Mononuclear cell (primary cell): ENCODE data around the gene WNT1. TPM values are rescaled to one million over a fixed set of nuclear protein-coding genes. Genes with fewer than 3 reads are reported as not detected.

Source experiments
- H3K27me3 ChIP-seq: 2 replicates; pipeline ENCODE4 v1.6.0; 2011; ENCODE audit warnings: low read length, control low read depth; ENCODE audit not compliant: insufficient read depth
- H3K4me1 ChIP-seq: 2 replicates; pipeline ENCODE4 v1.5.1; 2011; ENCODE audit warnings: mild to moderate bottlenecking, low read length, control low read depth; ENCODE audit not compliant: insufficient read depth
- H3K4me3 ChIP-seq: 2 replicates; pipeline ENCODE4 v1.5.1; 2011; ENCODE audit warnings: mild to moderate bottlenecking, low read length, moderate library complexity
- H3K9me3 ChIP-seq: 2 replicates; pipeline ENCODE4 v1.5.1; 2011; ENCODE audit warnings: low read depth, mild to moderate bottlenecking, control low read depth, low read length
- total RNA-seq: library from RNA; depleted of rRNA; stranded (reverse); fragments of >200 nt; gene quantifications from one replicate; pipeline ENCODE4 v1.2.3, GENCODE V29; 2012

Gene WNT1
- total RNA-seq, 1 donor: 0.10 TPM

DNA sequence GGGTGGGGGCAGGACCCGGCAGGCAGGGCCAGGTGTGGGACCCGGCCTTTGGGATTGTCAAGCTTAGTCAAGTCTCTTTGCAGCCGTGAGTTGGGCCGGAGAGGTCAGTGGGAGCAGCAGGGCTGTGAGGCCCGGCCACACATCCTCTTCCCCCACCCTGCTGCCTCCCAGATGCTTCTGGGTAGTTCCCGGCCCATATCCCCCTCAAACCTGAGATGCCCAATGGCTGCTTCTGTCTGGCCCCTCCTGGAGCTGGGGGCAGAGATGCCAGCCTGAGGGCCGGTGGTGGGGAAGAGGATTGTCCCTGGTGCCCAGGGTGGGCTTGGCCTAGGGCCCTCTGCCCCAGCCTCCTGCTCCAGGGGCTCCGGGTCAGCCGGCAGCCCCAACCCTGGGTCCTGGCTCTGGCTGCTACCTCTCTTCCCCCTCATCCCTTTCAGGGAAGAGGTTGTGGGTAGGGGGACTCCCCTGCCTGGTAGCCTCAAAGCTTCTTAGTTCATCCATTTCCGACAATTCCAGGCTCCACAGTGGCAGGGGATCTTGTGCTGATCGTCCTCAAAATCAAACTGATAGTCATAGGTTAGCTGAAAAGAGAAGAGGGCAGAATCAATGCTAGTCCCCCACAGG, 43.3 kb downstream of the WNT1 start:
- Histone ChIP-seq H3K4me1 (peaks cover 27% of the 10 kb centered on the region), H3K4me3 (no peak overlapping the region), H3K9me3 (no peaks in the 10 kb centered on the region), H3K27me3 (no peaks in the 10 kb centered on the region)

DNA sequence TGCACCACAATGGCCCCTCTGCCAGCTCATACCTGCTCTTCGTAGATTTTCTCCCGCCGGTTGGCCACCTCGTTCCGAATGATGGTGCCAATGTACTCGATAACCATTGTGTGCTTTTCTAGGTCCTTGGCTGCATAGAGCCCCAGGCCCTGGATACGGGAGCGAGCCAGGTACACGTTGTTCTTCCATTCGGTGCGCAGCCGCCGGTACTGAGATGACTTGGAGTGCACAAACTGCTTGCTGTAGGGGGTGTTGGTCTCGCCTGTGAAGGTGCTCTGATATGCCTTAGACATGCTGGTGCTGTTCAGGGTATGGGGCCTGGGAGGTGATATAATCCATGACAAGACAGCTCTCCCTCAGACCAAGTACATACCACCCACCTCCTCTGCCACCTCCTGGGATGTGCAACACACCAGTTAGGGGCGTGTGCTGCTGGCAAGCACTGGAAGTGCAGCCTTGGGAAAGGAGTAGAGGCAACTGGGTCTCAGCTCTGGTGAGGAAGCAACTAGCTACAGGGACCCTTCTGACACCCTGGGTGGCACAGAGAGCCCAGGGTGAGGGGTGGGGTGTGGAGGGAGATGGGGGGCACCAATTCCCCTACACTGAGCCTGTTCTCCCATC, 44.5 kb downstream of the WNT1 start:
- no peaks in the 10 kb centered on the region for H3K27me3 ChIP-seq
- no peak overlapping the region for H3K4me3 ChIP-seq
- H3K9me3 ChIP-seq: no peaks in the 10 kb centered on the region
- peaks cover 16% of the 10 kb centered on the region for H3K4me1 ChIP-seq

DNA sequence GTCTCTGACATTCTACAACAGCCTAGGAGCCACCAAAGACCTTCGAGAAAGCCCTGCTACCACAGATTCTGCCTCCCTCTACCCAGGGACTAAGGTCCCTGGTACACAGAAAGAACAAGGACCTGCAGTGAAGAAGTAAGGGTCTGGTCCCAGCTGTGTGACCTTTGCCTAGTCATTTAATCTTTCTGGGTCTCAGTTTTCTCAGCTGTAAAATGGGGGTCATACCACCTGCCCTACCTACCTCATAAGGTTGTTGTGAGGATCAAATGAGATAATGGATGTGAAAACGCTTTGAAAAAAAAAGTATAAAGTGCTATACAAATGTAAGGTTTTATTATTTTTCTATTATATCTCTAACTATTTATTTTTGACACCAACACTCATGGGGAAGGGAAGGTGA, 45.7 kb downstream of the WNT1 start:
- Histone ChIP-seq H3K4me3 (no peak overlapping the region), H3K4me1 (peaks cover 17% of the 10 kb centered on the region), H3K27me3 (no peaks in the 10 kb centered on the region), H3K9me3 (no peaks in the 10 kb centered on the region)

DNA sequence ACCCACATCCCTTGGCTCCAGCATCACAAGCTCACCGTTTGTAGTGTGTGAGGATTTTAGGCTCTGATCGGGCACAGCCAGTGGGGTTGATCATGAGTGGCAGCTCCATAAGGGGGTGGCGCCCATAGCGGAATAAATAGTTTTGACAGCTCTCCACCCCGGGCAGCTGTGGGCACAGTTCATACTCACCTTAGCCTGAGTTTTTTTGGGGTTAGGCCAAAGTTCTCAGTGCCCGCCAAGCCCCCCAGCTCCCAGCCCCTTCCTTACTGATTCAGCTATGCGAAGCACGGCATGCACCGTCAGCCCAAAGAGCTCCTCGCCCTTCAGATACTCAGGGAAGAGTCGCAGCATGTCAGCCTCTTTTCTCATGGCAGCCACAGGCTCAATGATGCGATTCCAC, 46.4 kb downstream of the WNT1 start:
- Histone ChIP-seq H3K4me3 (no peak overlapping the region), H3K4me1 (peaks cover 14% of the 10 kb centered on the region), H3K9me3 (no peaks in the 10 kb centered on the region), H3K27me3 (no peaks in the 10 kb centered on the region)

DNA sequence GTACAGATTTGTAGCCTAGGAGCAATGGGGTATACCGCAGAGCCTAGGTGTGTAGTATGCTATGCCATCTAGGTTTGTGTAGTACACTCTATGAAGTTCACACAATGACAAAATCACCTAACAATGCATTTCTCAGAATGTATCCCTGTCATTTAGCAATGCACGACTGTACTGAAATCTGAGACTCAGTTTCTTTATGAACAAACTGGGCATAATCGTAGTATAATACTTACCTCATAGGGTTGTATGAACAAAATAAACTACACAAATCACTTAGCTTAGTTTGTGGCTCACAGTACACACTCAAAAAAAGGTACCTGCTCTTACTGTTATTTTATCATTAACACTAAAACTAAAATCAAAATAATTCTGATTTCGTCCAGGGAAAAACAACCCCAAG, 47.3 kb downstream of the WNT1 start:
- Histone ChIP-seq H3K27me3 (no peaks in the 10 kb centered on the region), H3K4me3 (no peak overlapping the region), H3K4me1 (peaks cover 11% of the 10 kb centered on the region), H3K9me3 (no peaks in the 10 kb centered on the region)

DNA sequence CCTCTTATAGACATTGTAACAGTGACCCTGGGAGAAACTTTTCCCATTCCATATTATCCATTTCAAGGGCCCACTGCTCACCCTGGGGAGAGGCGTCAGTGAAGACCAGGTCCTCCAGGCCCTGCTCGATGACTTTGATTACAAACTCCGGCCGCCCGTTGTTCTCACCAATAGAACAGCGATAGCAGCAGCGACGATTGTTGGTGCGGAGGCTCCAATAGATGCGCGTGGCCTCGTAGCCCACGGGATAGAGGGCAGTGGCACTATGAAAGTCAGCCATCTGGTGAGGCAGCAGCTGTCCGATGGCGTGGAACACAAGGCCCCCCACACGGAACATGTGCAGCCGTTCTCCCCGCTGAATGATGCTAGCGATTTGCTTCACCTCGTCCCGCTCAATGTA, 48.0 kb downstream of the WNT1 start:
- Histone ChIP-seq H3K4me1 (peaks cover 11% of the 10 kb centered on the region), H3K4me3 (no peak overlapping the region), H3K27me3 (no peaks in the 10 kb centered on the region), H3K9me3 (no peaks in the 10 kb centered on the region)

GRCh38 chr12:49026678-49027480, 48.8 kb downstream of the WNT1 start:
- peaks cover 11% of the 10 kb centered on the region for H3K4me1 ChIP-seq
- H3K9me3 ChIP-seq: no peaks in the 10 kb centered on the region

GRCh38 chr12:49027846-49028555, 49.9 kb downstream of the WNT1 start:
- H3K4me3 ChIP-seq: no peak overlapping the region
- no peaks in the 10 kb centered on the region for H3K27me3 ChIP-seq
- H3K4me1 ChIP-seq: peaks cover 11% of the 10 kb centered on the region
- H3K9me3 ChIP-seq: no peaks in the 10 kb centered on the region

More at GRCh38 chr12:49026678-49027480, 48.8 kb downstream of the WNT1 start:
- Histone ChIP-seq H3K4me3 (no peak overlapping the region), H3K27me3 (no peaks in the 10 kb centered on the region)

DNA sequence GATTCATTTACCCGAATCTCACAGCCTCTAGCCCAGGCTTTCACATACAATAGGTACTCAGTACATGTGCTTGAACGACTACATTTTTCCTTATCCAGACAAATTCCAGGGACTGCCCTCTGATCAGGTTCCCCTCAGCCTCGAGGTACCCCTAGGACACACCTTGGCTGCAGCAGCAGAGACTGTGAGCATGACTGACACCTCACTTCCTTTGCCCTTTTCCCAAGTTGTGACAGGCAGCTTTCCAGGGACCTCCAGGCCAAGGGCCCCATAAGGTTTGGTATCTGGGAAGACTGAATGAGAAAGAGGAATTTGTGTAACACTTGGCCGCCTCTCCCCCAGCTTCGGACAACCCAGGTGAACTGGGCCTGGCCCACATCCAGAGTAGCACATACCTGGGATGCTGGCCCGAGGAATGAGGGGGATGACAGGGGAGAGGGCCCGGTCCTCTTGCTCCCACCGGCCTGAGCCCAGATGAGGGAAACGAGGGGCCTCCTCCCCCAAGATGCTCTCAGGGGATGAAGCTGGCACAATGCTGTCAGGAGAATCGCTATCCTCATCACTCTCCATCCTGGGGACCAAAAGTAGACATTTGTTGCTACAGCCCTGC, 50.6 kb downstream of the WNT1 start:
- no peaks in the 10 kb centered on the region for H3K27me3 ChIP-seq

GRCh38 chr12:49030119-49030518, 52.0 kb downstream of the WNT1 start:
- Histone ChIP-seq H3K4me3 (no peak overlapping the region), H3K4me1 (peaks cover 11% of the 10 kb centered on the region), H3K9me3 (no peaks in the 10 kb centered on the region), H3K27me3 (no peaks in the 10 kb centered on the region)

More for the DNA sequence above, 50.6 kb downstream of the WNT1 start:
- Histone ChIP-seq H3K9me3 (no peaks in the 10 kb centered on the region), H3K4me1 (peaks cover 11% of the 10 kb centered on the region), H3K4me3 (no peak overlapping the region)

DNA sequence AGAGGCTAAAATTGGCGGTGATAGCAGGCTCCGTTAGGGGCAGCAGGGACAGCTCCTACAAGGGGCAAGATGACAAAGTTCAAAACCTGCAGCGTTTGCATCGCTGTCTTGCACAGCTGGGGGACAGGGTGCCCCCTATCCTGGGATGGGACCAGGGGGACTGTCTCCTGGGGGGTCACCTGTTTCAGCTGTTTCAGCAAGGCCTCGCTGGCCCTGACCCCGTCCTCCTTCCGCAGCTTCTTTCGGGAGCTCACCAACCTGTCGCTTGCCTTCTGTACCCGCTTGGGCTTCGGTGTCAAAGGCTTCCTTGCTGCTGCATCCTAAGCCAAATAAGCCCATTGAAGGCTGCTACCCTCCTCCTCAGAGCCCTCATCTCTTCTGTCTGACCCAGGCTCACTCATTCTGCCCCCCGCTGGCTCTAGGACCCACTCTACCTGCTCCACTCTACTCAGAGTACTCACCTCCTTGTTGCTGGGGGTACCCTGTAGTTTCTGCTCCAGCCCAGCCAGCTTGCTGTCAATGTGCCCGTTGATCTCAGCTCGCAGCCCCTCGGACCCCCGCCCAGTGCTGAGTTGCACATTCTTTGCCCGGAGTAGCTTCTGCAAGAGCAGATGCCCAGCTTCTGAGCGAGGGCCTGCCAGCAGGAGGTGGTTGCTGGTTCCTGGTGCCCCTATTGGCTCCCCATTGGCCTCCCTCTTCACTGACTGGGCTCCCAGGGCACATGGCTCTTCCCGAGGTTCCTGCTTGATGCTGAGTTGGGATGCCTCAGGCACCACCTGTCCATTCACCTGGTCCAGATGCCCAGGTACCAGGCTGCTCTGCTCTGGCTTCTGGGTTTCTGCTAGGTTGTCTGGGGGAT, 52.8 kb downstream of the WNT1 start:
- no peaks in the 10 kb centered on the region for H3K9me3 ChIP-seq
- no peak overlapping the region for H3K4me3 ChIP-seq
- H3K4me1 ChIP-seq: peaks cover 11% of the 10 kb centered on the region
- H3K27me3 ChIP-seq: no peaks in the 10 kb centered on the region

GRCh38 chr12:49031573-49032161, 53.5 kb downstream of the WNT1 start:
- no peaks in the 10 kb centered on the region for H3K9me3 ChIP-seq
- H3K4me3 ChIP-seq: no peak overlapping the region
- no peaks in the 10 kb centered on the region for H3K27me3 ChIP-seq
- H3K4me1 ChIP-seq: peaks cover 11% of the 10 kb centered on the region
